Fibroblast of skin of left quadriceps (primary cell): ENCODE results near the gene C4orf33.
"Not testable (repeated sequence)": the region's sequence is repeated elsewhere in the genome, so short reads cannot be mapped to it uniquely, and the experiment has no call there.

Experiments used
- DNase-seq, 2 experiments: peaks; one replicate each; pipeline ENCODE4 v3.0.0-alpha.2; 2013; ENCODE audit warnings: low read depth in 2 of 2

The C4orf33 gene

GRCh38 chr4:129095811-129096454 is at the start of gene C4orf33:
C4orf33 (plus strand) TSS chr4:129096152; CDS start chr4:129102611, 6,459 bp downstream.
- peak; percentile 26 to 33 for DNase-seq

- DNase-seq: no peak
These were observed 36.9 kb upstream of the C4orf33 start for GRCh38 chr4:129059028-129059427.

GRCh38 chr4:129062580-129062979 is 33.4 kb upstream of the C4orf33 start:
- DNase-seq: no peak

GRCh38 chr4:129063640-129064039 is 32.3 kb upstream of the C4orf33 start:
- no peak for DNase-seq

GRCh38 chr4:129064717-129065116 is 31.2 kb upstream of the C4orf33 start:
- peak; percentile 36 to 49 for DNase-seq

- DNase-seq: not testable (repeated sequence)
These were observed 26.4 kb upstream of the C4orf33 start for GRCh38 chr4:129069537-129069936.

- DNase-seq: no peak
These were observed 18.6 kb upstream of the C4orf33 start for GRCh38 chr4:129077326-129077725.

GRCh38 chr4:129080129-129080528 is 15.8 kb upstream of the C4orf33 start:
- DNase-seq: no peak

- DNase-seq: no peak
These were observed 13.7 kb upstream of the C4orf33 start for GRCh38 chr4:129082302-129082701.

- DNase-seq: no peak
These were observed 10.5 kb upstream of the C4orf33 start for GRCh38 chr4:129085472-129085871.

- no peak for DNase-seq
These were observed 8.4 kb upstream of the C4orf33 start for GRCh38 chr4:129087516-129087915.

GRCh38 chr4:129092631-129093190 is 3.2 kb upstream of the C4orf33 start:
- no peak for DNase-seq

GRCh38 chr4:129093191-129093920 is 2.6 kb upstream of the C4orf33 start, which contains the start of gene SCLT1:
SCLT1 (minus strand) TSS chr4:129093539; CDS start chr4:129093103, 436 bp downstream.
- DNase-seq: peak; percentile 95 to 96

- no peak for DNase-seq
These were observed 1.6 kb upstream of the C4orf33 start for GRCh38 chr4:129094347-129094746.

GRCh38 chr4:129098531-129099001 is 2.6 kb downstream of the C4orf33 start:
- no peak for DNase-seq

- DNase-seq: no peak
These were observed 14.2 kb downstream of the C4orf33 start for GRCh38 chr4:129109965-129110824.

GRCh38 chr4:129110931-129111330 is 15.0 kb downstream of the C4orf33 start:
- no peak for DNase-seq

- DNase-seq: no peak
These were observed 16.0 kb downstream of the C4orf33 start for GRCh38 chr4:129111919-129112318.

GRCh38 chr4:129113434-129113833 is 17.5 kb downstream of the C4orf33 start:
- DNase-seq: no peak

- DNase-seq: no peak
These were observed 18.0 kb downstream of the C4orf33 start for GRCh38 chr4:129113919-129114318.

GRCh38 chr4:129117705-129118104 is 21.8 kb downstream of the C4orf33 start:
- DNase-seq: no peak

- DNase-seq: not testable (repeated sequence)
These were observed 30.7 kb downstream of the C4orf33 start for GRCh38 chr4:129126614-129127013.
